Cardiac muscle cell (in vitro differentiated cells and primary cell): ENCODE data around the gene ACOX3. TPM values are rescaled to one million over a fixed set of nuclear protein-coding genes. Genes with fewer than 3 reads are reported as not detected.

Source experiments
- DNase-seq, 2 donors: peaks; one replicate each; pipeline versions ENCODE4 v3.0.0 to v3.0.0-alpha.2; 2010 to 2017; ENCODE audit warnings: low read depth in 1 of 2, low spot score in 1 of 2
- H3K27ac ChIP-seq: fragments of 200-600 bp; sonication (generic); 2 replicates; pipeline ENCODE4 v1.5.1; 2016
- H3K27me3 ChIP-seq: fragments of 200-600 bp; sonication (generic); 2 replicates; pipeline ENCODE4 v1.6.0; 2016; ENCODE audit warnings: control low read depth
- H3K36me3 ChIP-seq: fragments of 200-600 bp; sonication (generic); 2 replicates; pipeline ENCODE4 v1.5.1; 2016; ENCODE audit warnings: control low read depth
- H3K4me1 ChIP-seq: fragments of 200-600 bp; sonication (generic); 2 replicates; pipeline ENCODE4 v1.8.1; 2017; ENCODE audit warnings: low read depth, mild to moderate bottlenecking, mixed run types
- H3K4me3 ChIP-seq: fragments of 200-600 bp; sonication (generic); 2 replicates; pipeline ENCODE4 v1.5.1; 2016; ENCODE audit warnings: mild to moderate bottlenecking
- H3K9me3 ChIP-seq: fragments of 200-600 bp; sonication (generic); 2 replicates; pipeline ENCODE4 v1.5.1; 2017; ENCODE audit warnings: low read depth, mild to moderate bottlenecking, control low read depth
- CTCF ChIP-seq: IDR thresholded peaks from 2 replicates; pipeline ENCODE4 v1.5.1; 2012; ENCODE audit warnings: low read depth, mild to moderate bottlenecking, low read length
- polyA plus RNA-seq: library from polyadenylated mRNA; unstranded; fragments of >200 nt; fragmentation: Nextera tagmentation; extraction: Ambion mirVana; gene quantifications from 2 replicates; pipeline ENCODE4 v1.2.1, GENCODE V29; 2016
- total RNA-seq: library from RNA; depleted of rRNA; stranded (reverse); fragments of >200 nt; gene quantifications from 2 replicates; pipeline ENCODE4 v1.2.3, GENCODE V29; 2016

Gene ACOX3
- total and polyA plus RNA-seq, 2 experiments from 2014 or later: 19.1 to 38.7 TPM

- DNase-seq: no peak
- H3K4me1 ChIP-seq: no peaks in the 10 kb centered on the region
- H3K4me3 ChIP-seq: no peak overlapping the region
- no peak overlapping the region for H3K27ac ChIP-seq
- TF ChIP-seq CTCF: no peak
- H3K27me3 ChIP-seq: no peaks in the 10 kb centered on the region
- H3K36me3 ChIP-seq: peaks cover 8% of the 10 kb centered on the region
- H3K9me3 ChIP-seq: no peaks in the 10 kb centered on the region
Measured at GRCh38 chr4:8478371-8478770, 37.8 kb upstream of the ACOX3 start.

GRCh38 chr4:8477676-8478075, 37.2 kb upstream of the ACOX3 start:
- Histone ChIP-seq H3K36me3 (peaks cover 8% of the 10 kb centered on the region), H3K9me3 (no peaks in the 10 kb centered on the region), H3K4me3 (no peak overlapping the region), H3K4me1 (no peaks in the 10 kb centered on the region), H3K27ac (no peak overlapping the region), H3K27me3 (no peaks in the 10 kb centered on the region)
- no peak for TF ChIP-seq CTCF
- DNase-seq: no peak

- no peaks in the 10 kb centered on the region for H3K4me1 ChIP-seq
- no peak overlapping the region for H3K4me3 ChIP-seq
- H3K27me3 ChIP-seq: no peaks in the 10 kb centered on the region
- no peaks in the 10 kb centered on the region for H3K9me3 ChIP-seq
- no peak for TF ChIP-seq CTCF
- peaks cover 8% of the 10 kb centered on the region for H3K36me3 ChIP-seq
- no peak overlapping the region for H3K27ac ChIP-seq
- DNase-seq: no peak
Measured at GRCh38 chr4:8477095-8477635, 36.6 kb upstream of the ACOX3 start.

GRCh38 chr4:8475751-8476575, 35.4 kb upstream of the ACOX3 start:
- Histone ChIP-seq H3K27ac (no peak overlapping the region), H3K4me1 (no peaks in the 10 kb centered on the region), H3K36me3 (peaks cover 8% of the 10 kb centered on the region), H3K4me3 (no peak overlapping the region), H3K27me3 (no peaks in the 10 kb centered on the region), H3K9me3 (no peaks in the 10 kb centered on the region)
- DNase-seq: no peak
- TF ChIP-seq CTCF: no peak

- Histone ChIP-seq H3K27ac (no peak overlapping the region), H3K4me1 (no peaks in the 10 kb centered on the region), H3K36me3 (peaks cover 8% of the 10 kb centered on the region), H3K9me3 (no peaks in the 10 kb centered on the region), H3K4me3 (no peak overlapping the region), H3K27me3 (no peaks in the 10 kb centered on the region)
- no peak for TF ChIP-seq CTCF
- DNase-seq: no peak
Measured at GRCh38 chr4:8474856-8475255, 34.3 kb upstream of the ACOX3 start.
